ENCODE measurements around the gene CDADC1. TPM values are rescaled to one million over a fixed set of nuclear protein-coding genes. Genes with fewer than 3 reads are reported as not detected.

The CDADC1 gene
- 10 to 100 TPM in 4 of 5 donors, 1 to 10 TPM in 1; 8.6 to 16.1 (median 12.5) TPM for total RNA-seq
- 10.8 TPM for total RNA-seq (2013)
- 3.8 to 16.7 (median 9.3) reads per million in 29 experiments for total RNA-seq

- H3K27ac Mint-ChIP-seq, result peak within 1 kb of the TSS; percentile 96 to 98
- H3K4me1 Mint-ChIP-seq, result peaks cover 48 to 54% (median 50%) of the 10 kb centered on the region in 3 donors
- Histone ChIP-seq H3K4me1 (ENCODE audit: control insufficient read depth in 1 of 2, extremely low read depth in 1 of 2, insufficient read depth in 2 of 2, low read length in 2 of 2) (peaks cover 6 to 14% of the 10 kb centered on the region in 2 experiments), H3K9me3 (no peaks in the 10 kb centered on the region), H3K4me3 (ENCODE audit: control insufficient read depth in 1 of 2, extremely low read depth in 1 of 2, low read length in 1 of 2) (peak within 1 kb of the TSS; percentile 78 to 100), H3K27me3 (replicated peaks in 1 of 2; ENCODE audit: control insufficient read depth in 2 of 2, extremely low read depth in 1 of 2, insufficient read depth in 2 of 2, low read length in 1 of 2) (no peaks in the 10 kb centered on the region), H3K36me3 (ENCODE audit: control insufficient read depth in 2 of 2, extremely low read depth in 1 of 2, insufficient read depth in 1 of 2, low read length in 1 of 2) (no peaks in the 10 kb centered on the region), H3K27ac (ENCODE audit: low read length) (peak within 1 kb of the TSS; percentile 79)
- H3K27me3 Mint-ChIP-seq, result no peaks in the 10 kb centered on the region
- DNase-seq, result peak; percentile 63 to 90 (median 77)
- under 1% methylated on average over 49 of the region's 56 CpGs for WGBS (ENCODE audit: insufficient coverage)
- peak; percentile 75 to 82 (median 79) for ATAC-seq (replicated peaks in 1 of 4)
- H3K36me3 Mint-ChIP-seq, result peaks cover 9% of the 10 kb centered on the region
- CTCF ChIA-PET, result interaction anchor here (0.6 to 2.2 kb wide), 9 partner anchors 10 to 299 kb away, joined by 3 to 12 read pairs (median 6); no protein-coding TSS in a partner anchor
- POLR2A ChIA-PET, result interaction anchor here (0.5 to 2.0 kb wide), 6 partner anchors 10 to 717 kb away, joined by 3 to 12 read pairs (median 4); partner anchors contain the start of gene KPNA3 (in 1 of the 2)
- H3K4me3 Mint-ChIP-seq, result peak within 1 kb of the TSS; percentile 97 to 99 (median 99)
- H3K9me3 Mint-ChIP-seq, result no peaks in the 10 kb centered on the region
These were observed at the start of gene CDADC1 for GRCh38 chr13:49247643-49248621. Gene CDADC1 (plus strand): TSS chr13:49247925. CDS start chr13:49248038, 113 bp downstream.

- POLR2A ChIA-PET, result no interaction called here
- H3K36me3 Mint-ChIP-seq, result peaks cover 44% of the 10 kb centered on the region
- H3K36me3 ChIP-seq (ENCODE audit: control insufficient read depth in 2 of 2, extremely low read depth in 1 of 2, insufficient read depth in 1 of 2, low read length in 1 of 2), result peaks cover 0 to 58% of the 10 kb centered on the region in 2 donors
These were observed 41.1 kb upstream of the CDADC1 start for GRCh38 chr13:49206641-49207040.

DNA sequence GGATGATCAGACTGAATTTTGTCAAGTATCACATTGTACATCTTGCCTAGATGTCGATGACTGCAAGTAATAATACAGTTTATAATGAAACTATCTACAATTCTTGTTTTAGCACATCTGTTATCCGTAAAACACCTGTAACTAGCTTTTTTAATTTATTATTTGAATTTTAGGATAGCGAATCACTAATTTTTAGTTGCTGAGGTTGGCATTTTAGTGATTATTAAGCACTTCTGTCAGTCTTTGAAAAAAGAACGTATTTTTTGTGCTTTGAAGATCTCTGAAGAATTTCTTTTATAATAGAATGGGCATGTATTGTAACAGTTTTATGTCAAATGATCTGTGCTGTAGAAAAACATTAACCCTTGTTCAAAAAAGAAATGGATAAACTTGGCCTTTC, 39.1 kb upstream of the CDADC1 start:
- Histone ChIP-seq H3K9me3 (no peaks in the 10 kb centered on the region), H3K4me3 (ENCODE audit: control insufficient read depth in 1 of 2, extremely low read depth in 1 of 2, low read length in 1 of 2) (no peak overlapping the region), H3K27me3 (replicated peaks in 1 of 2; ENCODE audit: control insufficient read depth in 2 of 2, extremely low read depth in 1 of 2, insufficient read depth in 2 of 2, low read length in 1 of 2) (no peaks in the 10 kb centered on the region), H3K27ac (ENCODE audit: low read length) (no peak overlapping the region), H3K4me1 (ENCODE audit: control insufficient read depth in 1 of 2, extremely low read depth in 1 of 2, insufficient read depth in 2 of 2, low read length in 2 of 2) (no peaks in the 10 kb centered on the region), H3K36me3 (ENCODE audit: control insufficient read depth in 2 of 2, extremely low read depth in 1 of 2, insufficient read depth in 1 of 2, low read length in 1 of 2) (peaks cover 0 to 42% of the 10 kb centered on the region in 2 donors)
- H3K9me3 Mint-ChIP-seq, result no peaks in the 10 kb centered on the region
- no peaks in the 10 kb centered on the region for H3K27me3 Mint-ChIP-seq
- ATAC-seq (replicated peaks in 1 of 4) (no peak), DNase-seq (no peak)
- H3K27ac Mint-ChIP-seq, result no peak overlapping the region
- POLR2A ChIA-PET, result no interaction called here
- peaks cover 0 to 4% (median under 1%) of the 10 kb centered on the region in 3 donors for H3K4me1 Mint-ChIP-seq
- no peak overlapping the region for H3K4me3 Mint-ChIP-seq
- CTCF ChIA-PET, result no interaction called here
- WGBS (ENCODE audit: insufficient coverage), result no CpG with 5 or more reads among the region's 4 CpGs
- H3K36me3 Mint-ChIP-seq, result peaks cover 41% of the 10 kb centered on the region

More at GRCh38 chr13:49206641-49207040, 41.1 kb upstream of the CDADC1 start:
- ATAC-seq (replicated peaks in 1 of 4), result no peak
- Histone ChIP-seq H3K4me3 (ENCODE audit: control insufficient read depth in 1 of 2, extremely low read depth in 1 of 2, low read length in 1 of 2) (no peak overlapping the region), H3K9me3 (no peaks in the 10 kb centered on the region), H3K27me3 (replicated peaks in 1 of 2; ENCODE audit: control insufficient read depth in 2 of 2, extremely low read depth in 1 of 2, insufficient read depth in 2 of 2, low read length in 1 of 2) (no peaks in the 10 kb centered on the region), H3K27ac (ENCODE audit: low read length) (no peak overlapping the region), H3K4me1 (ENCODE audit: control insufficient read depth in 1 of 2, extremely low read depth in 1 of 2, insufficient read depth in 2 of 2, low read length in 2 of 2) (no peaks in the 10 kb centered on the region)
- Mint-ChIP-seq H3K4me3 (no peak overlapping the region), H3K27me3 (no peaks in the 10 kb centered on the region), H3K4me1 (peaks cover 0 to 4% (median 0%) of the 10 kb centered on the region in 3 donors), H3K27ac (no peak overlapping the region), H3K9me3 (no peaks in the 10 kb centered on the region)
- WGBS (ENCODE audit: insufficient coverage), result 100% methylated on average over 1 of the region's 3 CpGs
- CTCF ChIA-PET, result interaction anchor here in 1 of 2 donors (0.5 kb wide), 1 partner anchor 9 kb away, joined by 3 read pairs; no protein-coding TSS in a partner anchor
- DNase-seq, result no peak

DNA sequence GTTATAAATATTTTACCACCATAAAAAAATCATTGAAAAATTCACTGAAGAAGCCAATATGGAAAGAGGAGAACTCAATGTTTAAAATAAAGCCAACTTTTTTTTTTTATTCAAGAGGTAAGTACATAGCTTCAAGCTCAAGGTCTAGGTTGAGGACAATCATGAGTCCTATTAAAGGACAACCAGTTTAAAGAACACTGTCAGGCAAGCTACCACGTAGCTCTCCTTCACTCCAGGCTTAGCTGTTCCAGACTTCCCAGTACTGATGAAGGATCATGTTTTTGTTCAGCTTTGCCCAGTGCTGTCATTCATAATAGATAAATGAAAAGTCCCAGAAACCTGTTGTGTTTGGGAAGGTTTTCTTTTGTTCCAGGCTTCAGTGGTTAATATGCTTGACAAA, 37.6 kb upstream of the CDADC1 start:
- no peak for ATAC-seq (replicated peaks in 1 of 4)
- CTCF ChIA-PET, result interaction anchor here in 1 of 2 donors (0.5 kb wide), 1 partner anchor 1860 kb away, joined by 4 read pairs; no protein-coding TSS in a partner anchor
- WGBS (ENCODE audit: insufficient coverage), result no CpG with 5 or more reads among the region's 1 CpG

DNA sequence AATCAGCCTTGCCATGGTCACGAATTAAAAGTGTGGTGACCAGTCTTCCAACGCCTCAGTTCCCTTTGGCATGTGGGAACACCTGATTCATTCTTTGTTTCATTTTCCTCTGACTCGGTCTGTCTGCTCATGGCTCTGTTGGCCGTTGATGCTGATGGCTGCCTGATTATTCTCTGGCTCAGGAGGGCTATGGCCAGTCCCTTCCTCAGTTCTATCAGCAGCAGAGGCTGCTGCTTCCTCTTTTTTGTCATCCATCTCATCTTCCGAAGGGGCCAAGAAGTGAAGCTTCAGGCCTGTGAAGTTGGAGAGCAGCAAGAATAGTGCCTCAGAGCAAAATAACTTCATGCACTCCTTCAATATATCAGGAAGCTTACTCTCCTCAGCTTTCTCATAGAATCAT, 37.1 kb upstream of the CDADC1 start:
- peaks cover 0 to 25% of the 10 kb centered on the region in 2 donors for H3K36me3 ChIP-seq (ENCODE audit: control insufficient read depth in 2 of 2, extremely low read depth in 1 of 2, insufficient read depth in 1 of 2, low read length in 1 of 2)
- POLR2A ChIA-PET, result no interaction called here
- H3K27me3 ChIP-seq (replicated peaks in 1 of 2; ENCODE audit: control insufficient read depth in 2 of 2, extremely low read depth in 1 of 2, insufficient read depth in 2 of 2, low read length in 1 of 2), result no peaks in the 10 kb centered on the region
- Mint-ChIP-seq H3K4me3 (no peak overlapping the region), H3K27ac (no peak overlapping the region), H3K9me3 (no peaks in the 10 kb centered on the region), H3K4me1 (peaks cover 10 to 14% (median 11%) of the 10 kb centered on the region in 3 donors), H3K36me3 (peaks cover 27% of the 10 kb centered on the region), H3K27me3 (no peaks in the 10 kb centered on the region)
- DNase-seq (no peak), ATAC-seq (replicated peaks in 1 of 4) (no peak)
- H3K4me3 ChIP-seq (ENCODE audit: control insufficient read depth in 1 of 2, extremely low read depth in 1 of 2, low read length in 1 of 2), result no peak overlapping the region
- H3K4me1 ChIP-seq (ENCODE audit: control insufficient read depth in 1 of 2, extremely low read depth in 1 of 2, insufficient read depth in 2 of 2, low read length in 2 of 2), result peaks cover 0 to 9% of the 10 kb centered on the region in 2 experiments
- no peaks in the 10 kb centered on the region for H3K9me3 ChIP-seq
- WGBS (ENCODE audit: insufficient coverage), result 95% methylated on average over 3 of the region's 5 CpGs
- H3K27ac ChIP-seq (ENCODE audit: low read length), result no peak overlapping the region
- CTCF ChIA-PET, result no interaction called here

More for the DNA sequence above, 37.6 kb upstream of the CDADC1 start:
- H3K4me3 Mint-ChIP-seq, result no peak overlapping the region
- no peak overlapping the region for H3K27ac ChIP-seq (ENCODE audit: low read length)
- DNase-seq, result no peak
- H3K4me1 Mint-ChIP-seq, result peaks cover 7 to 11% (median 8%) of the 10 kb centered on the region in 3 donors
- H3K9me3 Mint-ChIP-seq, result no peaks in the 10 kb centered on the region
- H3K4me1 ChIP-seq (ENCODE audit: control insufficient read depth in 1 of 2, extremely low read depth in 1 of 2, insufficient read depth in 2 of 2, low read length in 2 of 2), result peaks cover 0 to 6% of the 10 kb centered on the region in 2 experiments
- H3K36me3 Mint-ChIP-seq, result peaks cover 29% of the 10 kb centered on the region
- POLR2A ChIA-PET, result no interaction called here
- H3K36me3 ChIP-seq (ENCODE audit: control insufficient read depth in 2 of 2, extremely low read depth in 1 of 2, insufficient read depth in 1 of 2, low read length in 1 of 2), result peaks cover 0 to 28% of the 10 kb centered on the region in 2 donors
- H3K4me3 ChIP-seq (ENCODE audit: control insufficient read depth in 1 of 2, extremely low read depth in 1 of 2, low read length in 1 of 2), result no peak overlapping the region
- H3K27me3 ChIP-seq (replicated peaks in 1 of 2; ENCODE audit: control insufficient read depth in 2 of 2, extremely low read depth in 1 of 2, insufficient read depth in 2 of 2, low read length in 1 of 2), result no peaks in the 10 kb centered on the region
- H3K27ac Mint-ChIP-seq, result no peak overlapping the region
- no peaks in the 10 kb centered on the region for H3K27me3 Mint-ChIP-seq
- H3K9me3 ChIP-seq, result no peaks in the 10 kb centered on the region

- no CpG with 5 or more reads among the region's 1 CpG for WGBS (ENCODE audit: insufficient coverage)
- Mint-ChIP-seq H3K36me3 (peaks cover 14% of the 10 kb centered on the region), H3K9me3 (no peaks in the 10 kb centered on the region), H3K4me1 (peaks cover 11 to 19% (median 15%) of the 10 kb centered on the region in 3 donors), H3K4me3 (no peak overlapping the region), H3K27me3 (peaks cover 16 to 22% of the 10 kb centered on the region in 2 donors), H3K27ac (no peak overlapping the region)
- Histone ChIP-seq H3K36me3 (ENCODE audit: control insufficient read depth in 2 of 2, extremely low read depth in 1 of 2, insufficient read depth in 1 of 2, low read length in 1 of 2) (peaks cover 0 to 3% of the 10 kb centered on the region in 2 donors), H3K27me3 (replicated peaks in 1 of 2; ENCODE audit: control insufficient read depth in 2 of 2, extremely low read depth in 1 of 2, insufficient read depth in 2 of 2, low read length in 1 of 2) (peaks cover 0 to 18% of the 10 kb centered on the region in 2 experiments), H3K4me1 (ENCODE audit: control insufficient read depth in 1 of 2, extremely low read depth in 1 of 2, insufficient read depth in 2 of 2, low read length in 2 of 2) (peaks cover 0 to 9% of the 10 kb centered on the region in 2 experiments), H3K9me3 (no peaks in the 10 kb centered on the region), H3K4me3 (ENCODE audit: control insufficient read depth in 1 of 2, extremely low read depth in 1 of 2, low read length in 1 of 2) (no peak overlapping the region), H3K27ac (ENCODE audit: low read length) (no peak overlapping the region)
- ChIA-PET POLR2A (no interaction called here), CTCF (no interaction called here)
- DNase-seq, result no peak
- no peak for ATAC-seq (replicated peaks in 1 of 4)
These were observed 34.2 kb upstream of the CDADC1 start for GRCh38 chr13:49213539-49213938.
